Body of pancreas (tissue), 4 donors: ENCODE measurements around the gene KCNJ6. TPM values are rescaled to one million over a fixed set of nuclear protein-coding genes. Genes with fewer than 3 reads are reported as not detected.
"Not testable (repeated sequence)": the region's sequence is repeated elsewhere in the genome, so short reads cannot be mapped to it uniquely, and the experiment has no call there.

Source experiments
- ATAC-seq: fragments of 150-250 bp; one replicate; pipeline ENCODE4 v1.9.1; 2016
- DNase-seq, 4 donors: peaks; one replicate each; pipeline ENCODE4 v3.0.0-alpha.2; 2019
- H3K27ac ChIP-seq, 4 donors: fragments of 200-600 bp; sonication (generic); 1 replicate in 3 of 4; 2 replicates in 1 of 4; pipeline versions ENCODE4 v1.5.1 to v1.6.1; 2016 to 2019; ENCODE audit warnings: mild to moderate bottlenecking in 1 of 4, mixed read lengths in 1 of 4, moderate library complexity in 1 of 4
- H3K27me3 ChIP-seq, 2 donors: fragments of 200-600 bp; sonication (generic); one replicate each; pipeline ENCODE4 v1.6.0; 2016; ENCODE audit warnings: mild to moderate bottlenecking in 1 of 2
- H3K36me3 ChIP-seq, 2 donors: fragments of 200-600 bp; sonication (generic); replicated peaks in 1 of 2; 2 replicates each; pipeline ENCODE4 v1.5.1; 2016; ENCODE audit warnings: low read depth in 2 of 2; ENCODE audit not compliant: insufficient read depth in 1 of 2
- H3K4me1 ChIP-seq: fragments of 200-600 bp; sonication (generic); one replicate; pipeline ENCODE4 v1.6.0; 2016
- H3K4me3 ChIP-seq, 2 donors: fragments of 200-600 bp; sonication (generic); 1 replicate in 1 of 2; 2 replicates in 1 of 2; pipeline ENCODE4 v1.5.1; 2016 to 2019
- H3K9me3 ChIP-seq, 3 donors: fragments of 200-600 bp; sonication (generic); 1 replicate in 2 of 3; 2 replicates in 1 of 3; pipeline ENCODE4 v1.5.1; 2016
- POLR2A ChIP-seq, 3 donors: fragments of 450-650 bp; IDR thresholded peaks; one replicate each; pipeline ENCODE4 v1.6.1; 2016; ENCODE audit warnings: antibody characterized with exemption in 3 of 3, mild to moderate bottlenecking in 2 of 3
- WGBS, 2 donors: methylation state at CpG; one replicate each; pipeline ENCODE4 v1.1.5; 2017; 5-methylcytosine and 5-hydroxymethylcytosine counted together
- intact Hi-C: fragments of 100-400 bp; cut with DNase I; formaldehyde crosslinking; loops from one replicate; pipeline ENCODE4 v1.15.1; 2023
- total RNA-seq, 2 donors: library from RNA; depleted of rRNA; stranded (reverse); fragments of >200 nt; gene quantifications; one replicate each; pipeline ENCODE4 v1.1.0, GENCODE V29; 2016
- TF ChIP-seq, protein P1 (sequence below), 7 experiments: fragments of 450-650 bp in 4 of 7; fragments of 200-600 bp in 3 of 7; sonication (generic) in 3 of 7; IDR thresholded peaks; one replicate each; pipeline ENCODE4 v1.5.1; 2016 to 2019; ENCODE audit warnings: antibody characterized with exemption in 7 of 7

KCNJ6 gene
- total RNA-seq, 2 donors from 2014 or later = under 0.01 to 0.78 TPM

DNA sequence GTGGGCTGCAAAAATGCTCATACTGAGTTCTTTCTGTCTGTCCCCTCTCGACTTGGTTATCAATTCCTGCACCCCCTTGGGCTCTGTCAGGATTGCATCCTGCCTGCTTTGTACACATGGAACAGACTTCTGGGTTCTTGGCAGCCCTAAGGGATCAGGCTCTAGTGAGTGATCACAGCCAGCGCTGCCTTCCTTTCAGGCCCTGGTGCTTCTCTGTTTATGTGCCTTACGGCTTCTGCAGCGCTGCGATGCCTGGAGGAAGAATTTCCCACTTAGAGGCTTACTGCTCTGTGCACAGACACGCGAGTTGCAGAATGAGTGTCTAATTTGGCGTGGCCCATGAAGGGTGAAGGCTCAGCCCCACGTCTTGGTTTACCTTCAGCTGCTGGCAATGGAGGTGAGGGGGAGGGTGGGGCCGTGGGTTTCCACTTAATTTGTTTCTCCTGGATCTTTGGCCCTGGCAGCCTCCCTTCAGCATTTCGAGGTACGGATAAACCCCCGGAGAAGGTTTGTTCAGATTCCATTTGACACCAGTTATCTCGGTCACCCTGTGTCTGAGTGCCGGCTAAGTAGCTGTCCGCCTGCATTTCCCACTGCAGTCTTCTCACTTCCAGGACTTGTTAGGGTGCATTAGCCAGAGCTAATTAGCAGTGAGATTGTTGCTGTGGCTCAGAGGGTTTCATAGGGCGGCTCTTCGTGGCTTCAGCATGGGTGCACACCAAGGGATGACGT is 322.4 kb downstream of the KCNJ6 start:
- WGBS, 2 donors = 62 to 70% methylated on average over 18 to 19 of the region's 19 CpGs
- H3K27me3 ChIP-seq = no peaks in the 10 kb centered on the region
- H3K4me3 ChIP-seq = no peak overlapping the region
- H3K27ac ChIP-seq = no peak overlapping the region
- H3K36me3 ChIP-seq = no peaks in the 10 kb centered on the region
- TF ChIP-seq POLR2A (IDR thresholded peaks at IDR 0.05) = no peak
- TF ChIP-seq, protein P1, sequence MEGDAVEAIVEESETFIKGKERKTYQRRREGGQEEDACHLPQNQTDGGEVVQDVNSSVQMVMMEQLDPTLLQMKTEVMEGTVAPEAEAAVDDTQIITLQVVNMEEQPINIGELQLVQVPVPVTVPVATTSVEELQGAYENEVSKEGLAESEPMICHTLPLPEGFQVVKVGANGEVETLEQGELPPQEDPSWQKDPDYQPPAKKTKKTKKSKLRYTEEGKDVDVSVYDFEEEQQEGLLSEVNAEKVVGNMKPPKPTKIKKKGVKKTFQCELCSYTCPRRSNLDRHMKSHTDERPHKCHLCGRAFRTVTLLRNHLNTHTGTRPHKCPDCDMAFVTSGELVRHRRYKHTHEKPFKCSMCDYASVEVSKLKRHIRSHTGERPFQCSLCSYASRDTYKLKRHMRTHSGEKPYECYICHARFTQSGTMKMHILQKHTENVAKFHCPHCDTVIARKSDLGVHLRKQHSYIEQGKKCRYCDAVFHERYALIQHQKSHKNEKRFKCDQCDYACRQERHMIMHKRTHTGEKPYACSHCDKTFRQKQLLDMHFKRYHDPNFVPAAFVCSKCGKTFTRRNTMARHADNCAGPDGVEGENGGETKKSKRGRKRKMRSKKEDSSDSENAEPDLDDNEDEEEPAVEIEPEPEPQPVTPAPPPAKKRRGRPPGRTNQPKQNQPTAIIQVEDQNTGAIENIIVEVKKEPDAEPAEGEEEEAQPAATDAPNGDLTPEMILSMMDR (IDR thresholded peaks at IDR 0.05) = no peak
- ATAC-seq = no peak
- intact Hi-C loops = no loop called here
- no peak for DNase-seq
- H3K4me1 ChIP-seq = no peaks in the 10 kb centered on the region
- H3K9me3 ChIP-seq = no peaks in the 10 kb centered on the region

DNA sequence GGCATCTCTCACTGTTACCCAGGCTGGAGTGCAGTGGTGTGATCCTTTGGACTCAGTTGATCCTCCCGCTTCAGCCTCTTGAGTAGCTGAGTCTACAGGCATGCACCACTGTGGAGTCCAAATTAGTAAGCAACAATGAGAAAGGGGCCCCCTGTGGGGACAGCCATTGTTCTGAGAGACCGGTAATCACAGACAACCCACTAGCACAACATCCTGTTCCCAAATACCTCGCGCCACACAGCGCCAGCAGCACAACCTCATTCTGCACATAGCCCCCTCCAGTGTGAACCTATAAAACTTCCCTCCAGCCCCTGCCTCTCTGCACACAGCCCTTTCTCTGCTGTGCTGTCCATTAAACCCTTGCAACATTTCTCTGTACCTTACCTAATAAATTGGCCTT is 323.2 kb downstream of the KCNJ6 start:
- H3K36me3 ChIP-seq = no peaks in the 10 kb centered on the region
- H3K4me3 ChIP-seq = no peak overlapping the region
- no peaks in the 10 kb centered on the region for H3K4me1 ChIP-seq
- DNase-seq = no peak
- no peaks in the 10 kb centered on the region for H3K27me3 ChIP-seq
- ATAC-seq = no peak
- no peaks in the 10 kb centered on the region for H3K9me3 ChIP-seq
- intact Hi-C loops = no loop called here
- WGBS, 2 donors = 56 to 64% methylated on average over 5 of the region's 5 CpGs
- TF ChIP-seq POLR2A (IDR thresholded peaks at IDR 0.05) = no peak
- TF ChIP-seq, protein P1 (IDR thresholded peaks at IDR 0.05) = no peak
- no peak overlapping the region for H3K27ac ChIP-seq

DNA sequence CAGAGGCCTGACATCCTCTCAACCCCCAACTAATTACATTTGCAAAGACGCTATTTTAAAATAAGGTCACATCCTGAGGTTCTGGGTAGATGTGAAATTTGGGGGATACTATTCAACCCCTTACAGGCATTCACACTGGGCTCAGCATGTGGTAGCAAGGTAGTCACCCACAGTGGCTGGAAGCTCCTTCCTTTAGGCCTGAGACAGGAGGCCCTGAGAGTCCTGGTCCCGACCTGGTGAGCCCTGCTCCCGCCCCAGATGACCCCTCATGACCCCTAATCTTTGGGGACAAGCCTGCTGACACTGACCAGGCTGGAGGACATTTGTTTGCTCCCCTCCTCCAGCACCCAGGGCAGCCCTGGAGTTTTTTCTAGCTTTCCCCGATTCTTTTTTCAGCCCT is 323.8 kb downstream of the KCNJ6 start:
- no peaks in the 10 kb centered on the region for H3K36me3 ChIP-seq
- no peak for ATAC-seq
- H3K9me3 ChIP-seq = no peaks in the 10 kb centered on the region
- H3K4me3 ChIP-seq = no peak overlapping the region
- no peaks in the 10 kb centered on the region for H3K27me3 ChIP-seq
- WGBS, 2 donors = 53 to 70% methylated on average over 2 to 4 of the region's 4 CpGs
- no peak overlapping the region for H3K27ac ChIP-seq
- no peaks in the 10 kb centered on the region for H3K4me1 ChIP-seq
- no peak for TF ChIP-seq POLR2A (IDR thresholded peaks at IDR 0.05)
- TF ChIP-seq, protein P1 (IDR thresholded peaks at IDR 0.05) = no peak
- no peak for DNase-seq
- intact Hi-C loops = no loop called here

DNA sequence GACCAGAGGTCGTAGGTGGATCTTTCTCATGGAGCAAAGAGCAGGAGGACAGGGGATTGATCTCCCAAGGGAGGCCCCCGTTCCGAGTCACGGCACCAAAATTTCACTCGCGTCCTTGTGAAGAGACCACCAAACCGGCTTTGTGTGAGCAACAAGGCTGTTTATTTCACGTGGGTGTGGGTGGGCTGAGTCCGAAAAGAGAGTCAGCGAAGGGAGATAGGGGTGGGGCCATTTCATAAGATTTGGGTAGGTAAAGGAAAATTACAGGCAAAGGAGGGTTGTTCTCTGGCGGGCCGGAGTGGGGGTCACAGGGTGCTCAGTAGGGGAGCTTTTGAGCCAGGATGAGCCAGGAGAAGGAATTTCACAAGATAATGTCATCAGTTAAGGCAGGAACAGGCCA is 324.3 kb downstream of the KCNJ6 start:
- DNase-seq, H3K9me3 ChIP-seq, H3K27ac ChIP-seq, H3K4me1 ChIP-seq, intact Hi-C loops, ATAC-seq, H3K4me3 ChIP-seq, H3K36me3 ChIP-seq, H3K27me3 ChIP-seq: not testable (repeated sequence)
- 81 to 84% methylated on average over 12 of the region's 12 CpGs for WGBS, 2 donors

DNA sequence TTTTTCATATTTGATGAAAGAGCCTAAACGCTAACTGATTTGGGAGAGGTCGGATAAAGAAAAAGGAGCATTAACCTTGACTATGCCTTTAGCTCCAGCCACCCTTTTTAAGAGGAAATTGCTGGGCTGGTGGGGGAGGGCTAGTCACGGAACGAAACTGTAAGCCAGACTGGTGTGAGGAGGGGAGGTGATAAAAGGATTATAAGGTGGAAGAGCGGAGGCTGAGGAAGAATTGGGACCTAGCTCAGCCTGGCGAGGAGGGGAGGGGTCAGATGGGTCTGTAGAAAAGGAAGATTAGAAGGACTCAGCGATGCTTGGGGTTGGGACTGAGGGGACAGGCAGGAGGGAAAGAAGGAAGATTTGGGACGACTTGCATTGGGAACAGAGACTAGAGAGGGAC is 325.4 kb downstream of the KCNJ6 start:
- ATAC-seq, H3K4me3 ChIP-seq, H3K36me3 ChIP-seq, H3K27me3 ChIP-seq, H3K4me1 ChIP-seq, H3K9me3 ChIP-seq, DNase-seq, intact Hi-C loops, H3K27ac ChIP-seq: not testable (repeated sequence)
- 50 to 51% methylated on average over 8 of the region's 8 CpGs for WGBS, 2 donors

DNA sequence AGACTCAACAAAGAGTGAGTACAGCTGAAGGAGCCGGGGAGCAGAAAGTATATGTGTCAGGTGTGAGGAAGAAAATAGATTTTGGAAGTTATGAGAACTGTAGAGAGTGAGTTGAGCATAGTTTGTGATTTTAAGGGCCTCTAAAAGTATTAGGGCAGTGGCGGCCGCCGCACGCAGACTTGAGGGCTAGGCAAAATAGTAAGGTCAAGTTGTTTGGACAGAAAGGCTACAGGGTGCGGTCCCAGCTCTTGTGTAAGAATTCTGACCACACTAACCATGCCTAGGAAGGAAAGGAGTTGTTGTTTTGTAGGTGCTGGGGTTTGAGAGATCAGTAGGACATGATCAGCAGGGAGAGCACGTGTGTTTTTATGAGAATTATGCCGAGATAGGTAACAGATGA is 327.6 kb downstream of the KCNJ6 start:
- H3K4me3 ChIP-seq, H3K36me3 ChIP-seq, intact Hi-C loops, H3K27me3 ChIP-seq, DNase-seq, H3K4me1 ChIP-seq, H3K27ac ChIP-seq, ATAC-seq, H3K9me3 ChIP-seq: not testable (repeated sequence)
- 84 to 86% methylated on average over 8 of the region's 8 CpGs for whole genome bisulfite sequencing, 2 donors
